ENCODE results near the gene COL5A1.
"Not testable (repeated sequence)": the region's sequence is repeated elsewhere in the genome, so short reads cannot be mapped to it uniquely, and the experiment has no call there.

Gene COL5A1

DNA sequence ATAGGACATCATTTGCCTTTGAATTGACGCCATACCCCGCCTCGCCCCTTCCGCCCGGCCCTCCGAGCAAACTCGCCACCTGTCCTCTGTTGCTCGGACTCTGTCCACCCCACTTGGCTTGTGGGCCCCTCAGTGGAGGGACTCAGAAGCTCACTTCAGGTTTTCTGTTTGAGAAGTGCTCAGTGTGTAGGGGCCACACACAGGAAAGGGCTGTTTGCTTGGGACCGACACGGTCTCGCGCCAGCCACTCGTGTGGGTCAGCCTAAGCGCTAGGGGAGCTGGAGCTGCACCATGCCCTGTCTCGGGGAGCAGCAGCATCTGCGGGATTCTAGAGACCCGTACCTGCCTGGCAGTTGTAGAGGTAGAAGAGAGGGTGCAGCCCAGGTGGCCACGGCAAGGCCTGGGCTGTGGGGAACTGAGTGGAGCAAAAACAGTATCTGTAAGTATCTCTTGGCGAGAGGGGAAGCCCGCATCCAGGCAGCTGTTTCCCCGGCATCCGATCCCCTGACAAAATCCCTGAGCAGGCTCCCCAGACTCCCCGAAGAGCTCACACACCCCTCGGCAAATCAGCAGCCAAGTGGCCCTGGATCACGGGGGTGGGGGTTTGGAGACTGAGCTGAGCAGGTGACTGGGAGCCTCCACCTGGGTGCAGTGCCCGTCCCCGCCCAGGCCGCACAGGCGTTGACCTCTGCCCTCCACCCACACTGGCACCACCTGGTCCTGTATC lies 52.2 kb downstream of the COL5A1 start:
- DNase-seq, result no peak

DNA sequence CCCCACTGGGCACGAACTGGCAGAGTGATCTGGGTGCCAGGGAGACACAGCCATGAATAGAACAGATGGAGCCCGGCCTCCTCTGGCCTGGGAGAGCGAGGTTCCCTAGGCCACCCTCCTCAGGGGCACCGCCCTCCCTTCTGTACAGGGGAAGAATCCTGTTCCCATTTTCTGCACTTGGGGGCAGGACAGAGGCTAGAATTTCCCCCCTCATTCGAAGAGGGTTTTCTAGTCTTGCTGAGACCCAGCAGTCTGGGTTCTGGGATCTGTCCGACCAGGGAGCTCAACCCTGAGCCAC lies 52.7 kb downstream of the COL5A1 start:
- no peak for DNase-seq

- DNase-seq, result no peak
These were observed 53.1 kb downstream of the COL5A1 start for GRCh38 chr9:134694714-134695113.

- no peak for DNase-seq
These were observed 53.5 kb downstream of the COL5A1 start for GRCh38 chr9:134695144-134695543.

DNA sequence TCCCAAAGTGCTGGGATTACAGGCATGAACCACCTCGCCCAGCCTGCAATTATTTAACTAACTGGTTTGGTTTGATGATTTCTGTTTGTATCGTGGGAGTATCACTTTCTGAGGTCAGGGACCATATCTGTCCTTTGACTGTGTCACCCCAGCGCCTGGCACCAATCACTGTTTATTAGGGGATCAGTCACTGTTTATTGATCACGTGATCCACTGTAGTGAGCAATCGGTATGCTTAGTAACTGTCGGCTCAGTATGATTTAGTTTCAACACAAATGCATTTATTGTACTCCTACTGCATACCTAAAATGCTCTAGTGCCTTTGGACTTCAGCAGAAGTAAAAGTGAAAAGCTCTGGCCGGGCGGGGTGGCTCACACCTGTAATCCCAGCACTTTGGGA lies 54.8 kb downstream of the COL5A1 start:
- no peak for DNase-seq

- DNase-seq, result no peak
These were observed 56.5 kb downstream of the COL5A1 start for GRCh38 chr9:134698111-134698510.

DNA sequence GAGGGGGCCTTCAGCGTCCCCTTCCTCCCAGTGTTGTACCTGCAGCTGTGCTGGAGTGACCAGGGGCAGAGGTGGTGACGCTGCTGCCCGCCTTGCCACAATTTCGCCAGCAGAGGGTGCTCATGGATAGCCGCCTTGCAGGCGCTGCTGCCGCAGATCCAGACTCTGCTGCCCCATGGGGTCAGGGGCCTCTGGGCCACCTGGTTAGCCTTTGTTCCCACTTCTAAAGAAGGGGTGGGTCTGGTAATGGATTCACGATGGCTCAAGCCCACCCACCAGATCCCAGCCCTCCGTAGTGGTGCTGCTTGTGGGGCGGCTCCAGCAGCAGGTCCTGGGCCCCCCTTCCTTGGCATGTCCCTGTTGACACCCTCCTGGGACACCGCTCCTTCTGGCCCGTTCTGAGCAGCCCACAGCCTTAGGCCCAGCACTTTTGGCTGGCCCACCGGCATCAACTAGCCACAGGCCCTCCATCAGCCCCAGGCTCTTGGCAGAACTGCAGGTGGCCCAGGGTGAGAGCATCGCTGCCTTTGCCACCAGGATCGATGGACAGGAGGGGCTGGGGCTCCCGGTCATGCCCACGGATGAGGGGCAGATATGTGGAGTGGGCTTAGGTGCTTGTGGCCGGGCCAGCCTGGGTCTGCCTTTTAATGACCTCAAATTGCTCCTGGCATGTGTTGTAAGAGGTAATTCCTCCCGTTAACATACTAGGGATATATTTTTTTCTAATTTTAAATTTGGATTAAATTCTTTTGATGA lies 57.2 kb downstream of the COL5A1 start:
- peak; percentile 27 for DNase-seq

GRCh38 chr9:134699343-134699740 lies 57.7 kb downstream of the COL5A1 start:
- DNase-seq, result no peak

DNA sequence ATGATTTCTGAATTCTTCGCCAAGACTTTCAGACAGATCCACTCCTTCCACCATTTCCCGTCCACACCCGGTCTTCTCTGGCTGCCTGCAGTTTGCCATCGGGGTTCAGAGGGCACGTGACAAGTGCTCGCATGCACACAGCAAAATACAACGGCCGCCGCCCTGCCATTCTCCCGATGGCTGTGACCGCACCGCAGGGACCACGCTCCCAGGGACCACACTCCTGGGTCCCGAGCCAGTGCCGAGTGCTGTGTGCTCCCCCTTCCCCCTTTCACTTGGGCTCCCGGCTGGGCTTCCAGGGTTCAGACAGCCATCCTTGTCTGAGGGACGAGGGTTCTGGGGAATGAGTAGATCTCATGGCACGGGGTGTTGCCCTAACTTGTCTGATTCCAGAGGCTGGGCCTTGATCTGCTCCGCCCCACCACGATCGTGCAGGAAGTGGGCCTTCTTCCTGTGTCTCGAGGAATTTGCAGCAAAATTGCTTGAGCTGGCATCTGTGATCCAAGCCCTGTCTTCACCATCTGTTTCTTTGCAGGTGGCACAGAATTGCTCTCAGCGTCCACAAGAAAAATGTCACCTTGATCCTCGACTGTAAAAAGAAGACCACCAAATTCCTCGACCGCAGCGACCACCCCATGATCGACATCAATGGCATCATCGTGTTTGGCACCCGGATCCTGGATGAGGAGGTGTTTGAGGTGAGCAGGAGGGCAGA lies 59.2 kb downstream of the COL5A1 start:
- DNase-seq, result no peak

DNA sequence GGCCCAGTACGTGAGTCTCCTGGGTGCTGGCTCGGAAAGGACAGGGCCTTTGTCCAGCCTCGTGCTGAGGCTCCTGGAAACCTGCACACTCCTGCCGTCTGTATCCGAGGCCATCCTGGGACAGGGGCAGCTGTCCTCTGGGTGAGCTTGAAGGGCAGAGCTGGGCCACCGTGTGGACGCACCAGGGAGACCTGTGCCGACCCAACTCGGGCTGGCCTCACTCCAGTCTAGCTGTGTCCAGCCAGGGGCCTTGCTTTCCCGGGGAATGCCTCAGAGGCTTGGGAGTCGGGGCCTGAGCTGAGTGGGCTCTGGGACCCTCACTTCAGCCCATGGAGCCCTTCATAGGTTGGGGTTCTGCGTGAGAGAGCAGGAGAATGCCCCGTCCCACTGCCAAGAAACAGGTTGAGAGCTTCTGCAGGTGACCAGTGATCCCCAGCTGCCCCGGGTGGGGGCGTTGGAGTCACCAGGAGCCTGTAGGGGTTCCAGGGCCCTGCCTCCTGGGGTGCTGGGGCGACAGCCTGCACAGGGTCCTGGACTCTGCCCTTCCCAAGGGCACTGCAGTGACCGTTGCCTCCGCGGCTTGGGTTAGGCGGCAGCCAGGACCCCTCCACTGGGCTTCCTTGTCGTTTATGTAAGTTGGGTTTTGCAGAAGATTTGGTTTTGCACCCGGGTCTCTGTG lies 60.1 kb downstream of the COL5A1 start:
- no peak for DNase-seq

GRCh38 chr9:134702291-134702690 lies 60.7 kb downstream of the COL5A1 start:
- no peak for DNase-seq

GRCh38 chr9:134703730-134704114 lies 62.1 kb downstream of the COL5A1 start:
- not testable (repeated sequence) for DNase-seq

DNA sequence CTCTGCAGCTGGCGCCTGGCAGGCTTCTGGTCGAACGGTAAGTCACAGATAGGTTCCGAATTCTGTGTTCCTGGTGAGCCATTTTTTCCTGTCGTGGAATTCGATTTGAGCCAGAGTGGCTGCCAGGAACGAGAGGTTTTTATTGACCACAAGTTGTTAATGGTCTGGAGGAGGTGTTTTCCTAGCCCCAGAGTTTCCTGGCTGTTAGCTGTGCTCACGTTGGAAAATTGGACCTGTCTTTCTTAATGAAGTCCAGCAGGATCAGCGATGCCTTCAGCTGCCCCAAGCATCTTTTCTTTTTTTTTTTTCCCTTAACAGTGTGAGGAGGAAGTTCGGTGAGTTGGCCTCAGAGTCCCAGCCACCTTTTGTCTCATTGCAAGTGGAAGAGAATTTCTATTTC lies 62.9 kb downstream of the COL5A1 start:
- DNase-seq, result no peak

DNA sequence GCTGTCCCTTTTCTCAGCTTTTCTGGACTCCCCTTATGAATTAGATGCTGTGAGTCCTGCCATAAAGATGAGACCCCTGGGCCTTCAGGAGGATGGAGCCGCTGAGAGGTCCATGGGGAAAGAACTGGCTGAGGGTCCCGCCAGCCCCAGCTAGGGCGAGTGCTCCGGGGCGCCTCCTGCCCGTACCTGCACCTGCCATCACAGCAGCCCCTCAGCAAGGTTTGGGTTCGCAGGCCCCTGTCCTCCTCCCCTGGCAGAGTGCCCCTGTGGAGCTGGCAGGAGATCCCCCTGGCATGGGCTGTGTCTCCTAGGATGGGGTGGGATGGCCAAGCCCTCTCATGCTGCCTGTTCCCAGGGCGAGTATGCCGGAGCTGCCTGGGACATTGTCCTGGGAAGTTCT lies 64.2 kb downstream of the COL5A1 start:
- DNase-seq, result no peak

DNA sequence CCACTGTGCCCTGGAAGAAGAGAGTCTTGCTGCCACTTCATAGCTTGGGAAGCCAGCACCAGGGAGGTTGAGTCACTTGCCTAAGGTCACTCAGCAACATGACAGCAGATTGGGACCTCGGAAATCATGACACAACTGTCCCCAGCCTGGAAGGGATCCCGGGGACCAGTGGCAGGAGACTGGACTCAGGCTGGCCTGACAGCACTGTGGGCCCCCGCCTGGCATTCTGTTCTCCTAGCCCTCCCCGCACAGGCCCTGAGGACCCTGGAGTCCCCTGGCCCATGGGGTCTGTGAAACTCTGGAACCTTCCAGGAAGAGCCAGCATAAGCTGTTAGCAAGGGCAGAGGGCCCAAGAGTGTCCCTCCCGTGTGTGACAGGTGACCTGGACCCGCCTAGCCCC lies 64.9 kb downstream of the COL5A1 start:
- DNase-seq, result no peak

- DNase-seq, result no peak
These were observed 65.6 kb downstream of the COL5A1 start for GRCh38 chr9:134707031-134707680.

DNA sequence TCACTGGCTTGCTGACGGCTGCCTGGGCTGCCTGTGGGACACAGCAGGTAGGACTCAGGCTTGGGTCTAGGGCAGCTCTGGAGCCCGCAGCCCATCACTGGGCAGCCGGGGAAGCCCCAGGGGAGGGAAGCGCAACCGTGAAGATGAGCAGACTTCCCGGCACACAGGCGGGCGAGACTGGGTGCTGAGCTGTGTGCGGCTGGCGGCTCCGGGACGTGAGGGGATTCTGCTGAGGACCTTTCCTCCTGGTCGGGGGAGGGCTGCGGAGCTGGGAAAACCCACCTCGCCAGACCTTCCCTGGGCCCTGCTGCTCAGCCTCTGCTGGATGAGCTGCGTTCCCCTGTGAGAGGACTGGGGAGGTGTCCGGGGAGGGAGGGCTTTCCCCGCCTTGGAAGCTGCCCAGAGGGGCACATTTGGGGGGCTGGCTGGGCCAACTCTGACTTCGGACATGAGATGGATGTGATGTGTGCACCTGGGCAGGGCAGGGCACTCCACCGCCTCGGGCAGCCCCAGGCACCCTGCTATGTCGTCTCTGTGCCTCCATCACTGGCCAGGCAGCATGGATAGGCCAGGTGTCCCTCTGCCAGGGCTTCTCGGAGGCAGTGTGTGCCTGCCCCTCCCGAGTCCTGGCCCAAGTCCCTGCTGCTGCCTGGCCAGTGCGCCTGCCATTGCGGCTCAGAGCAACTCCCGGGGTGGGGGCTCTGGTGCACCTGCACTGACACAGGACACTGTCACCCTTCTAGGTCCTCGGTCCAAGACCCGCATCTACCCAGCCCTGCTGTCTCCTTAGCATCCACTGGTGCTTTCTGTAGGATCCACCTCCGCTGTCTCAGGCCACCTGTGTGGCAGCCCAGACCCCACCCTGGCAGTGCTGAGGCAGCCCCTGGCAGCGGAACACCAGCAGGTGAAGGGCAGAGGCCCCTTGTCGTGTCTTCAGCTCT lies 66.4 kb downstream of the COL5A1 start:
- DNase-seq, result no peak

- DNase-seq, result no peak
These were observed 67.1 kb downstream of the COL5A1 start for GRCh38 chr9:134708672-134709038.

GRCh38 chr9:134709512-134710270 lies 68.1 kb downstream of the COL5A1 start:
- no peak for DNase-seq

DNA sequence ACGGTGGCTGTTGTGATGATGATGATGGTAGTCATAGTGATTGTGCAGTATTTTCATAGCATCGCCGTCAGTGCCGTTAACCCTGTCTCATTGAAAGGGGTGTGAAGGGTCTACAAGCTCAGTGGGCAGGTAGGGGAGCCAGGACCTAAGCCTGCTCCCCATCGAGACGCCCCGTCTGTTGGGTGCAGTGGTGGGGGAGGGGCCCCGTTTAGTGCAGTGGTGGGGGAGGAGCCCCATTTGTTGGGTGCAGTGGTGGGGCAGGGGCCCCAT lies 68.6 kb downstream of the COL5A1 start:
- DNase-seq, result no peak

- DNase-seq, result no peak
These were observed 69.3 kb downstream of the COL5A1 start for GRCh38 chr9:134710901-134711300.

All from CD4-positive, alpha-beta T cell treated with Interleukin-10 for 1 hour (primary cell).